Testis (tissue), 2 donors: ENCODE results near the gene FBXL13.

Experiments
- CTCF ChIP-seq, 3 experiments: fragments of 450-650 bp in 2 of 3; fragments of 200-600 bp in 1 of 3; sonication (generic) in 1 of 3; IDR thresholded peaks; one replicate each; pipeline ENCODE4 v1.5.1; 2016 to 2019; ENCODE audit warnings: antibody characterized with exemption in 3 of 3, mild to moderate bottlenecking in 2 of 3, moderate library complexity in 1 of 3
- POLR2A ChIP-seq: fragments of 450-650 bp; IDR thresholded peaks from one replicate; pipeline ENCODE4 v1.6.1; 2017; ENCODE audit warnings: antibody characterized with exemption, mild to moderate bottlenecking, moderate library complexity

GRCh38 chr7:102859799-102860125 is 214.8 kb downstream of the FBXL13 start:
- TF ChIP-seq POLR2A (no peak), CTCF (IDR thresholded peaks at IDR 0.05) (no peak)
